HEK293 (cell line): ENCODE results near the gene C1QBP.

Source experiments
- CTCF ChIA-PET: fragments of 350-600 bp; formaldehyde crosslinking; extraction: SDS; loops from one replicate; lab custom pipeline; 2021; ENCODE audit warnings: antibody characterized with exemption; lab: Yijun Ruan, JAX
- POLR2A ChIA-PET: fragments of 300-600 bp; formaldehyde crosslinking; extraction: SDS; loops from one replicate; lab custom pipeline; 2020; ENCODE audit warnings: antibody characterized with exemption, inconsistent platforms; lab: Yijun Ruan, JAX
- H3K27ac ChIP-seq: fragments of 200-500 bp; sonication (Bioruptor generic); 2 replicates; pipeline ENCODE4 v1.5.1; 2014; ENCODE audit warnings: low read depth, low read length, control low read depth, inconsistent platforms; ENCODE audit errors: extremely low read depth
- H3K36me3 ChIP-seq, 2 experiments: fragments of 200-500 bp in 1 of 2; sonication (Bioruptor generic) in 1 of 2; 1 replicate in 1 of 2; 2 replicates in 1 of 2; pipeline ENCODE4 v1.5.1; 2014 to 2017; ENCODE audit warnings: inconsistent platforms in 2 of 2, low read length in 2 of 2; ENCODE audit not compliant: control insufficient read depth in 2 of 2, insufficient read depth in 1 of 2
- H3K4me1 ChIP-seq: fragments of 200-500 bp; sonication (Bioruptor generic); 2 replicates; pipeline ENCODE4 v1.5.1; 2014; ENCODE audit warnings: mild to moderate bottlenecking, low read length, inconsistent platforms; ENCODE audit not compliant: control insufficient read depth, insufficient read depth
- H3K4me3 ChIP-seq: 2 replicates; pipeline ENCODE4 v1.5.1; 2011; ENCODE audit warnings: low read depth, mild to moderate bottlenecking, control low read depth, low read length, moderate library complexity
- H3K9me3 ChIP-seq: fragments of 200-500 bp; sonication (Bioruptor generic); 2 replicates; pipeline ENCODE4 v1.5.1; 2014; ENCODE audit warnings: low read depth, low read length, inconsistent platforms; ENCODE audit not compliant: control insufficient read depth, insufficient read depth
- HIC1 ChIP-seq: fragments of 450-650 bp; formaldehyde crosslinking; IDR thresholded peaks from 2 replicates; pipeline ENCODE4 v1.5.1; 2016; ENCODE audit warnings: missing biosample characterization, missing genetic modification characterization
- REPIN1 ChIP-seq: fragments of 450-650 bp; formaldehyde crosslinking; IDR thresholded peaks from 2 replicates; pipeline ENCODE4 v1.5.1; 2017; ENCODE audit warnings: missing biosample characterization, missing genetic modification characterization, low read depth
- WT1 ChIP-seq: fragments of 450-650 bp; formaldehyde crosslinking; IDR thresholded peaks from 2 replicates; pipeline ENCODE4 v1.5.1; 2016; ENCODE audit warnings: missing biosample characterization, missing genetic modification characterization
- ZNF148 ChIP-seq: fragments of 450-650 bp; formaldehyde crosslinking; IDR thresholded peaks from 2 replicates; pipeline ENCODE4 v1.5.0; 2017; ENCODE audit warnings: missing biosample characterization, missing genetic modification characterization, borderline replicate concordance
- ZNF16 ChIP-seq: fragments of 450-650 bp; formaldehyde crosslinking; IDR thresholded peaks from 2 replicates; pipeline ENCODE4 v1.5.1; 2016; ENCODE audit warnings: low read depth, missing biosample characterization, missing genetic modification characterization
- ZNF202 ChIP-seq: fragments of 450-650 bp; formaldehyde crosslinking; IDR thresholded peaks from 2 replicates; pipeline ENCODE4 v1.5.1; 2016; ENCODE audit warnings: missing biosample characterization, missing genetic modification characterization, borderline replicate concordance
- ZNF239 ChIP-seq: fragments of 450-650 bp; formaldehyde crosslinking; IDR thresholded peaks from 2 replicates; pipeline ENCODE4 v1.5.1; 2016; ENCODE audit warnings: missing biosample characterization, missing genetic modification characterization
- ZNF302 ChIP-seq: fragments of 450-650 bp; formaldehyde crosslinking; IDR thresholded peaks from 2 replicates; pipeline ENCODE4 v1.5.1; 2016; ENCODE audit warnings: missing biosample characterization, missing genetic modification characterization, low read depth
- ZNF341 ChIP-seq: fragments of 450-650 bp; formaldehyde crosslinking; IDR thresholded peaks from 2 replicates; pipeline ENCODE4; 2016; ENCODE audit warnings: low read depth, missing biosample characterization, missing genetic modification characterization
- ZNF362 ChIP-seq: fragments of 450-650 bp; formaldehyde crosslinking; IDR thresholded peaks from 2 replicates; pipeline ENCODE4 v1.5.1; 2016; ENCODE audit warnings: missing biosample characterization, missing genetic modification characterization
- ZNF426 ChIP-seq: fragments of 450-650 bp; formaldehyde crosslinking; IDR thresholded peaks from 2 replicates; pipeline ENCODE4 v1.5.1; 2017; ENCODE audit warnings: missing biosample characterization, missing genetic modification characterization, mild to moderate bottlenecking, inconsistent platforms, moderate library complexity
- ZNF501 ChIP-seq: fragments of 450-650 bp; formaldehyde crosslinking; IDR thresholded peaks from 2 replicates; pipeline ENCODE4 v1.5.1; 2016; ENCODE audit warnings: missing biosample characterization, missing genetic modification characterization
- ZNF513 ChIP-seq: fragments of 450-650 bp; IDR thresholded peaks from 2 replicates; pipeline ENCODE4 v1.5.1; 2018; ENCODE audit warnings: missing biosample characterization, missing genetic modification characterization
- ZNF571 ChIP-seq: fragments of 450-650 bp; formaldehyde crosslinking; IDR thresholded peaks from 2 replicates; pipeline ENCODE4 v1.5.0; 2017; ENCODE audit warnings: missing biosample characterization, missing genetic modification characterization
- ZNF621 ChIP-seq: fragments of 450-650 bp; formaldehyde crosslinking; IDR thresholded peaks from 2 replicates; pipeline ENCODE4 v1.5.1; 2017; ENCODE audit warnings: missing biosample characterization, missing genetic modification characterization
- ZNF626 ChIP-seq: fragments of 450-650 bp; sonication (Bioruptor Pico); formaldehyde crosslinking; IDR thresholded peaks from 2 replicates; pipeline ENCODE4 v1.5.1; 2018; ENCODE audit warnings: missing biosample characterization, missing genetic modification characterization, inconsistent platforms
- ZNF660 ChIP-seq: fragments of 450-650 bp; IDR thresholded peaks from 2 replicates; pipeline ENCODE4 v1.5.1; 2018; ENCODE audit warnings: missing biosample characterization, mild to moderate bottlenecking, missing genetic modification characterization
- ZNF670 ChIP-seq: fragments of 450-650 bp; formaldehyde crosslinking; IDR thresholded peaks from 2 replicates; pipeline ENCODE4 v1.5.1; 2016; ENCODE audit warnings: missing biosample characterization, missing genetic modification characterization, low read depth
- ZSCAN4 ChIP-seq: fragments of 450-650 bp; formaldehyde crosslinking; IDR thresholded peaks from 2 replicates; pipeline ENCODE4 v1.5.1; 2017; ENCODE audit warnings: missing biosample characterization, missing genetic modification characterization

Gene C1QBP

GRCh38 chr17:5410594-5411272, 28.2 kb downstream of the C1QBP start:
- no peak overlapping the region for H3K27ac ChIP-seq
- CTCF ChIA-PET = no interaction called here
- no peak for TF ChIP-seq ZNF621 (tag by site-specific recombination)
- no peak for TF ChIP-seq ZSCAN4
- TF ChIP-seq ZNF513 (tag by site-specific recombination) = no peak
- no peak for TF ChIP-seq ZNF660
- no peak for TF ChIP-seq ZNF302 (tag by site-specific recombination)
- no peak for TF ChIP-seq ZNF571
- no peak for TF ChIP-seq ZNF16 (tag by site-specific recombination)
- H3K9me3 ChIP-seq = no peaks in the 10 kb centered on the region
- no peaks in the 10 kb centered on the region for H3K4me1 ChIP-seq
- peaks cover 88 to 92% of the 10 kb centered on the region in 2 experiments for H3K36me3 ChIP-seq
- POLR2A ChIA-PET = no interaction called here
- no peak overlapping the region for H3K4me3 ChIP-seq

GRCh38 chr17:5408186-5408585, 30.8 kb downstream of the C1QBP start:
- ChIA-PET POLR2A (no interaction called here), CTCF (interaction anchor here (0.7 kb wide), 1 partner anchor 167 kb away, joined by 3 read pairs; no protein-coding TSS in a partner anchor)
- Histone ChIP-seq H3K27ac (no peak overlapping the region), H3K4me1 (no peaks in the 10 kb centered on the region), H3K36me3 (peaks cover 92 to 95% of the 10 kb centered on the region in 2 experiments), H3K4me3 (no peak overlapping the region), H3K9me3 (no peaks in the 10 kb centered on the region)
- TF ChIP-seq ZNF148 (tag by site-specific recombination) (no peak), ZNF626 (no peak)

- TF ChIP-seq ZNF341 (tag by site-specific recombination) (no peak), WT1 (tag by site-specific recombination) (no peak), ZNF501 (tag by site-specific recombination) (no peak), ZNF362 (tag by site-specific recombination) (no peak), ZNF670 (no peak), ZNF202 (tag by site-specific recombination) (no peak), HIC1 (tag by site-specific recombination) (no peak), ZNF426 (no peak), ZNF239 (no peak), REPIN1 (no peak)
- Histone ChIP-seq H3K27ac (no peak overlapping the region), H3K36me3 (peaks cover 88 to 94% of the 10 kb centered on the region in 2 experiments), H3K9me3 (no peaks in the 10 kb centered on the region), H3K4me1 (no peaks in the 10 kb centered on the region), H3K4me3 (no peak overlapping the region)
- POLR2A ChIA-PET = interaction anchor here (1.1 kb wide), 2 partner anchors 25 to 81 kb away, joined by 3 read pairs; partner anchors contain the start of genes DERL2 and MIS12
- CTCF ChIA-PET = interaction anchor here (1.5 to 2.0 kb wide), 3 partner anchors 34 to 155 kb away, joined by 4 to 11 read pairs (median 5); partner anchors contain the start of gene C1QBP
These were observed 33.6 kb downstream of the C1QBP start for GRCh38 chr17:5405400-5405799.
